Esophagus squamous epithelium (tissue), 4 donors: ENCODE measurements around the gene VASH2.

Experiments
- CTCF ChIP-seq, 6 experiments: fragments of 450-650 bp in 4 of 6; fragments of 200-600 bp in 2 of 6; sonication (generic) in 2 of 6; IDR thresholded peaks; one replicate each; pipeline ENCODE4 v1.5.1; 2016 to 2019; ENCODE audit warnings: antibody characterized with exemption in 6 of 6, mild to moderate bottlenecking in 4 of 6, moderate library complexity in 4 of 6
- POLR2A ChIP-seq, 4 donors: fragments of 450-650 bp; IDR thresholded peaks; one replicate each; pipeline ENCODE4 v1.6.1; 2017; ENCODE audit warnings: antibody characterized with exemption in 4 of 4, mild to moderate bottlenecking in 4 of 4, moderate library complexity in 3 of 4

- no peak for TF ChIP-seq CTCF (IDR thresholded peaks at IDR 0.05)
- no peak for TF ChIP-seq POLR2A (IDR thresholded peaks at IDR 0.05)
These were observed 31.5 kb upstream of the VASH2 start for GRCh38 chr1:212918824-212919223.
